ENCODE measurements around the gene GRM5. TPM values are rescaled to one million over a fixed set of nuclear protein-coding genes. Genes with fewer than 3 reads are reported as not detected.

The GRM5 gene
- total RNA-seq, 4 donors from 2014 or later = not detected

DNA sequence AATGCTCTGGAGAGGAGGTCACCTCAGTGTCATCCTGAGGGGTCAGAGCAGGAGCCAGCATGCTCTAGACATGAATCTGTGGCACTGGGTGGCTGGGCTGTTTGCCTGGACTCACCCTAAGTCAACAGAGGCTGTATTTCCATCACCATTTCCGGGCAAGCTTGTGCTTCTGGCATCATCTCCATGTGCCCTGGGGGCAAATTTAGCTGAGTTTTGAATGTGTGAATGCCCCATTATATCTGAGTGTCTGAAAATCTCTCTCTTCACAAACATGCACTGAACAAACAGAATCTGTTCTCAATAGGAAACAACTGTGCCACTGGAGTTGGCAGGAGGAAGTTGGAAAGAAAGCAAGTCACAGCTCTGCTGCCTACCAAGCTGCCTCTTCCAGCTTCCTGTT, 356.2 kb downstream of the GRM5 start:
- Histone ChIP-seq H3K9me3 (no peaks in the 10 kb centered on the region), H3K27me3 (no peaks in the 10 kb centered on the region), H3K36me3 (no peaks in the 10 kb centered on the region), H3K4me1 (no peaks in the 10 kb centered on the region), H3K4me3 (no peak overlapping the region), H3K27ac (no peak overlapping the region)
- 60% methylated on average over 1 of the region's 1 CpG; no CpG with 5 or more reads in 1 of the 2 donors for WGBS, 2 donors (ENCODE audit: low coverage in 1 of 2)
- no peak for ATAC-seq
- TF ChIP-seq, protein P1, sequence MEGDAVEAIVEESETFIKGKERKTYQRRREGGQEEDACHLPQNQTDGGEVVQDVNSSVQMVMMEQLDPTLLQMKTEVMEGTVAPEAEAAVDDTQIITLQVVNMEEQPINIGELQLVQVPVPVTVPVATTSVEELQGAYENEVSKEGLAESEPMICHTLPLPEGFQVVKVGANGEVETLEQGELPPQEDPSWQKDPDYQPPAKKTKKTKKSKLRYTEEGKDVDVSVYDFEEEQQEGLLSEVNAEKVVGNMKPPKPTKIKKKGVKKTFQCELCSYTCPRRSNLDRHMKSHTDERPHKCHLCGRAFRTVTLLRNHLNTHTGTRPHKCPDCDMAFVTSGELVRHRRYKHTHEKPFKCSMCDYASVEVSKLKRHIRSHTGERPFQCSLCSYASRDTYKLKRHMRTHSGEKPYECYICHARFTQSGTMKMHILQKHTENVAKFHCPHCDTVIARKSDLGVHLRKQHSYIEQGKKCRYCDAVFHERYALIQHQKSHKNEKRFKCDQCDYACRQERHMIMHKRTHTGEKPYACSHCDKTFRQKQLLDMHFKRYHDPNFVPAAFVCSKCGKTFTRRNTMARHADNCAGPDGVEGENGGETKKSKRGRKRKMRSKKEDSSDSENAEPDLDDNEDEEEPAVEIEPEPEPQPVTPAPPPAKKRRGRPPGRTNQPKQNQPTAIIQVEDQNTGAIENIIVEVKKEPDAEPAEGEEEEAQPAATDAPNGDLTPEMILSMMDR (IDR thresholded peaks at IDR 0.05) = no peak
- TF ChIP-seq POLR2AphosphoS5 (IDR thresholded peaks at IDR 0.05) (no peak), POLR2A (IDR thresholded peaks at IDR 0.05) (no peak), EP300 (IDR thresholded peaks at IDR 0.05) (no peak)

DNA sequence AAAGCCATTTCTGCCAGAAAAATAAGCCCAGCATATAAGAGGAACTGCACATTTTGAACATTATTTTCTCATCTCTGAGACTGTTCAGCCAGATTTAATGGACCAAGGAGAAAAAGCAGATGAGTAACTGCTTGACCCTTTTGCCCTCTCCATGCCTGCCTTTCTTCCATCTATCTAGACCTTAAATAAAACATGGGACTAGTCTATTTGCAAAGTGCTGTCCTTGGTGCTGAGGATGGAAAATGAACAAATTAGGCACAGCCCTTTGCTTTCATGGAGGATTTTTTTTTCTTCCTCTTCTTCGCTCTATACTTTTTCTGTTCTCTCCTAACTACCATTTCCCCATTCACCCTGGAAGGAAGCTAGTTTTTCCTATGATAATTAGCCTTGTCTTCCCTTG, 361.3 kb downstream of the GRM5 start:
- TF ChIP-seq, protein P1 (IDR thresholded peaks at IDR 0.05) = no peak
- TF ChIP-seq POLR2AphosphoS5 (IDR thresholded peaks at IDR 0.05) (no peak), POLR2A (IDR thresholded peaks at IDR 0.05) (no peak), EP300 (IDR thresholded peaks at IDR 0.05) (no peak)

GRCh38 chr11:88701816-88702215, 364.0 kb downstream of the GRM5 start:
- Histone ChIP-seq H3K4me1 (no peaks in the 10 kb centered on the region), H3K9me3 (no peaks in the 10 kb centered on the region), H3K36me3 (no peaks in the 10 kb centered on the region), H3K27ac (no peak overlapping the region), H3K4me3 (no peak overlapping the region), H3K27me3 (no peaks in the 10 kb centered on the region)
- TF ChIP-seq POLR2A (IDR thresholded peaks at IDR 0.05) = no peak
- TF ChIP-seq POLR2AphosphoS5 (IDR thresholded peaks at IDR 0.05) = no peak
- TF ChIP-seq, protein P1 (IDR thresholded peaks at IDR 0.05) = no peak
- TF ChIP-seq EP300 (IDR thresholded peaks at IDR 0.05) = no peak
- ATAC-seq = no peak
- 29 to 73% methylated on average over 2 of the region's 2 CpGs for WGBS, 2 donors (ENCODE audit: low coverage in 1 of 2)

More for the DNA sequence above, 361.3 kb downstream of the GRM5 start:
- no peak for ATAC-seq
- no peak overlapping the region for H3K27ac ChIP-seq
- no peaks in the 10 kb centered on the region for H3K4me1 ChIP-seq
- no peaks in the 10 kb centered on the region for H3K36me3 ChIP-seq
- 71 to 78% methylated on average over 1 of the region's 1 CpG for WGBS, 2 donors (ENCODE audit: low coverage in 1 of 2)
- no peaks in the 10 kb centered on the region for H3K27me3 ChIP-seq
- H3K4me3 ChIP-seq = no peak overlapping the region
- H3K9me3 ChIP-seq = no peaks in the 10 kb centered on the region

- 41 to 62% methylated on average over 3 of the region's 3 CpGs for WGBS, 2 donors (ENCODE audit: low coverage in 1 of 2)
- Histone ChIP-seq H3K36me3 (no peaks in the 10 kb centered on the region), H3K4me1 (no peaks in the 10 kb centered on the region), H3K9me3 (no peaks in the 10 kb centered on the region), H3K27me3 (no peaks in the 10 kb centered on the region), H3K4me3 (no peak overlapping the region), H3K27ac (no peak overlapping the region)
- no peak for TF ChIP-seq POLR2AphosphoS5 (IDR thresholded peaks at IDR 0.05)
- no peak for ATAC-seq
Observed at GRCh38 chr11:88697139-88697538, 368.6 kb downstream of the GRM5 start.

GRCh38 chr11:88695689-88696414, 369.9 kb downstream of the GRM5 start:
- 56 to 67% methylated on average over 3 to 7 of the region's 11 CpGs for WGBS, 2 donors (ENCODE audit: low coverage in 1 of 2)
- no peak overlapping the region for H3K4me3 ChIP-seq
- H3K9me3 ChIP-seq = no peaks in the 10 kb centered on the region
- H3K36me3 ChIP-seq = no peaks in the 10 kb centered on the region
- H3K27ac ChIP-seq = no peak overlapping the region
- no peak for ATAC-seq
- no peaks in the 10 kb centered on the region for H3K4me1 ChIP-seq
- no peaks in the 10 kb centered on the region for H3K27me3 ChIP-seq
- no peak for TF ChIP-seq POLR2AphosphoS5 (IDR thresholded peaks at IDR 0.05)
- no peak for TF ChIP-seq EP300 (IDR thresholded peaks at IDR 0.05)
- TF ChIP-seq, protein P1 (IDR thresholded peaks at IDR 0.05) = no peak
- no peak for TF ChIP-seq POLR2A (IDR thresholded peaks at IDR 0.05)
